GM03348 (cell line): Measurements from ENCODE around the gene ADAM19.
"Not testable (repeated sequence)": the region's sequence is repeated elsewhere in the genome, so short reads cannot be mapped to it uniquely, and the experiment has no call there.

Experiments
- DNase-seq: peaks from one replicate; pipeline ENCODE4 v3.0.0; 2012; ENCODE audit warnings: low spot score

Gene ADAM19

DNA sequence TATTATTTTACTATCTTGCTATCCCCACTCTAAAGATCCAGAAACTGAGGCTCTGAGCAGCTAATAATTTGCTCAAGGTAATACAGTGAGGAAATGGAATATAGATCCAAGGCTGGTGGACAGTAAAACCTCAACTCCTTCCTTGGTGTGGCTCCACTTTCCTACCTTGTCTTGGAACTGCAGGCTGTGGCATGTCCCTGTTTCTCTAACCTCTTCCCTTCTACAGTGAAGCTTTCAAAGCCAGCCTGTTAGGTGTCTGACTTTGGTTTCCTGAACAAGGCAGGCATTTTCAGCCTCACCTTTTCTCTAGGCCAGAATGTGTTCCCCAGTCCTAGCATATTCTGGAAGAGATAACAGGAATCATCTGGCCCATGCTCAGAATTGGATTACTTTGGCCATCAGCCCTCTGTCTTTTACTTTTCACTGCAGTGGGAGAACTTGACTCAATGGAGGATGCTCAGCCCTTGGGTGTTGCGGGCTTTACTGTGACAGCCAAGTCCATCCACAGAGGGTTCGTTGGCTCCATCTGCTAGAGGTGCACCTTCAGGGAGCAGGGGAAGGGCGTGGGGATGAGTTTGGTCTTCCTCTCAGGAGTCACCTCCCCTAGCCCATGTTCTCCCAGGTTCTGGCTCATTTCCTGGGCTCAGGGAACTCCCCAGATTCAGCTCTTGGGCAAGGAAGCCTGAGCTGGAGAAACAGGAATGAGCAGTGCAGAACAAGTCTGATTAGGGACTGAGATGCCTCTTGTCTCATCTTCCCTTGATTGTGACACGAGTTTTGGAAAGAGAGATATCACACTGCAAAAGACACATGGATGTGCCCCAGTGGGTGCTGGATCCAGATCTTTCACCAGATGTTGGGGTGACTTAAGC lies 114.4 kb downstream of the ADAM19 start:
- no peak for DNase-seq

GRCh38 chr5:157459715-157460599 lies 115.6 kb downstream of the ADAM19 start, which contains the start of gene NIPAL4:
NIPAL4 (plus strand) TSS chr5:157460213; CDS start chr5:157460321, 108 bp downstream.
- DNase-seq = peak; percentile 44

DNA sequence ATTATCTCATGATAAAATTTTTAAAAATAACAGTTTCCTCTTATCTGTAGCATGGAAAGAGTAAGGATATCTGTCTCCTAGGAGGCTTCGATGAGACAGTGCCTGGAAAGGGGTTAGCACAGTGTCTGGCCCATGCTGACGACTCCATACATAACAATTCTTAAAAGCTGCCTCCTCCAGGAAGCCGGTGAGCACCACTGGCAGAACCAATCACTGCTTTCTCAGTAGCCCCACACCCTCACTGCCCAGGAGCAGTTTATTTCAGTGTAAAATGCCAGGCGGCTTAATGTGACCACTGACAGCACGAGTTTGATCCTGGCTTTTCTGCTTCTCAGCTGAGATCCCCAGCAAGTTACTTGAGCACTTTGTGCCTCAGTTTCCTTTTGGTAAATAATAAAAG lies 116.7 kb downstream of the ADAM19 start:
- DNase-seq = no peak

DNA sequence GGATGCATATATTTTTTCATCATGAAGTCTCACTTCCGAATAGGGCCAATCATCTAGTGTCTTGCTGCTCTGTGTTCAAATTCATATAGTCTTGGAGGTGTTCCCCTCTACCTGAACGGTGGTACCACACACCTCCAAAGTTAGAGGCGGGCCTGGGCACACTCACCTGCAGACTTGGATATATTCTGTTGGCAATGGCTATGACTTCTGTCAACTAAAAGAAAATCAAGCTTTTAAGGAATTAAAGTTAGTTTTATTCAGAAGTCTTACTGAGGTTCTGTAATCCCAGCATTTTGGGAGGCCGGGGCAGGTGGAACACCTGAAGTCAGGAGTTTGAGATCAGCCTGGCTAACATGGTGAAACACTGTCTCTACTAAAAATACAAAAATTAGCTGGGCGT lies 118.2 kb downstream of the ADAM19 start:
- no peak for DNase-seq

DNA sequence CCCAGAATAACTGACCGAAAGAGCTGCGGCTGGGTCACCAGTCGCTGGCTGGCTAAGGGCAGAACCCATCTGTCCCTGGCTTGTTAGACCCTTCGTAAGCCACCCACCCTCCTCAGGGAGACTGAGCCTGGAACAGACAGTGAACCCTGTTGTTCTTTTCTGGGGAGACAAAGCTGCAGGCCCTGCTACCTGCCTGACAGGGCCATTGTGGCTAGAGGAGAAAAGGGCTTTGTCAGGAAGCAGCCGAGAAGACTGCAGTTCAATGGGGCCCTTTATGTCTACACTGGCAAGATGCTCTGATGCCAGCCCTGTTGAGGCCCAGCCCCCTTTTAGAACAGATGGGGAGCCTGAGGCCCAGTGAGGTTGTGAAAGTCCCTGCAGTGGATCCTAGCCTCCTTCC lies 119.3 kb downstream of the ADAM19 start:
- DNase-seq = no peak

GRCh38 chr5:157455057-157455456 lies 120.5 kb downstream of the ADAM19 start:
- DNase-seq = no peak

- DNase-seq = no peak
Observed at GRCh38 chr5:157454273-157454672, 121.3 kb downstream of the ADAM19 start.

GRCh38 chr5:157451806-157452205 lies 123.8 kb downstream of the ADAM19 start:
- no peak for DNase-seq

- no peak for DNase-seq
Observed at GRCh38 chr5:157450024-157450423, 125.6 kb downstream of the ADAM19 start.

- DNase-seq = peak; percentile 37
Observed at GRCh38 chr5:157449011-157449723, 126.4 kb downstream of the ADAM19 start.

DNA sequence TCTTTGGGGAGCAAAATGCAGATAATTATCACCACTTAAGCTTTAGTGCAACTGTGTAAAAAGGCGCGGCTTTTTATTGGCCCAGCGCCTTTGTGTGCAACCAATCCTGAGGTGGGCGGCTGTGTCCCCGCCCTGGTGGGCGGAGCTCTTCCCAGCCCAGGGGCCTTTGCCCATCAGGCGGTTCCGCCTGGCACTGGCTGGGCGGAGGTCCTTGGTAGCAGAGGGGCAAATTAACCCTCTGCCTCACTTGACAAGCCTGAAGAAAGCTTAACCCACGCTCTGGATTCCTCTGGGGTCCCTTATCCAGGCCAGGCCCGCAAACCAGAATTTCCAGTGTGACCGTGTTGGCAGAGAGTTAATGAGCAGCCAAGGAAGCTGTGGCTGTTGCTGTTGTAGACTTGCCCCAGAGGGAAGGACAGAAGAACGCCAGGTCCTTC lies 128.4 kb downstream of the ADAM19 start:
- DNase-seq = no peak

DNA sequence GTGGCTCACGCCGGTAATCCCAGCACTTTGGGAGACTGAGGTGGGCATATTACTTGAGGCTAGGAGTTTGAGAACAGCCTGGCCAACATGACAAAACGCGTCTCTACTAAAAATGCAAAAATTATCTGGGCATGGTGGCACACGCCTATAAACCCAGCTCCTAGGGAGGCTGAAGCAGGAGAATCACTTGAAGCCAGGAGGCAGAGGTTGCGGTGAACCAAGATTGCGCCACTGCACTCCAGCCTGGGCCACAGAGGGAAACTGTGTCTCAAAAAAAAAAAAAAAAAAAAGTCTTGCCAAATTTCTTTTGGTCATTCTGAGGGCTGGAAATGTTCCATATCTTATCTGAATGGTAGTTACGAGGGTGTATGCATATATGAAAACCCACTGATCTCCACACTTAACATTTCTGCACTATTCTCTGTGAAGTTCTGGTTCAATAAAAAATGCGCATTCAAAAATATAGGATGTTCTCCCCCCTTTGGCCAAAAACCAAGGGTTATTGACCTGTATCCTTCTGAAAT lies 129.1 kb downstream of the ADAM19 start:
- no peak for DNase-seq

- DNase-seq = no peak
Observed at GRCh38 chr5:157445745-157446411, 129.7 kb downstream of the ADAM19 start.

- DNase-seq = no peak
Observed at GRCh38 chr5:157444224-157444623, 131.4 kb downstream of the ADAM19 start.

DNA sequence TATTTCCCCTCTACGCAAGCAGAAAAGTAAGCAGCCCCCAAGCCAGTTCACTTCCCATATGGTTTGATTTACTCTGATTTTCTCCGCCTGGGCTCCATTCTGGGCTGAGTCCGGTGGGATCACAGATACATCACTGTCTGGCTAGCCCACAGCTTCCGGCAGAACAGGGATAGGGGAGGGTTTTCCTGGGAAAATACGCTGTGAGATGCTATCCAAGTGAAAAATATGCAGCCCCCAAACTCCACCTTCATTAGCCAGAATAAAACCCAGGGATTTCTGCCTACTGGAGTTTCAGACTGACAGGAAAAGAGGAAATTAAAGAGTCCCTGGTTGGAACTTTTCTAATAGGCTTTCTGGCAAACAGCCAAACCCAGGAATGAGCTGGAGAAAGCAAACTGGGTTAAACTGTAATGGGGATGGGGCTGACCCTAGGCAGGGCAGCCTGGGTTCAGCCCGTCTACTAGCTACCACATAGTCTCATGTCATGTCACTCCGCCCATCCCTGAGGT lies 132.5 kb downstream of the ADAM19 start:
- DNase-seq = no peak

- DNase-seq = no peak
Observed at GRCh38 chr5:157434096-157434495, 141.5 kb downstream of the ADAM19 start.

- DNase-seq = peak; percentile 72
Observed at GRCh38 chr5:157431544-157432200, 143.9 kb downstream of the ADAM19 start.

DNA sequence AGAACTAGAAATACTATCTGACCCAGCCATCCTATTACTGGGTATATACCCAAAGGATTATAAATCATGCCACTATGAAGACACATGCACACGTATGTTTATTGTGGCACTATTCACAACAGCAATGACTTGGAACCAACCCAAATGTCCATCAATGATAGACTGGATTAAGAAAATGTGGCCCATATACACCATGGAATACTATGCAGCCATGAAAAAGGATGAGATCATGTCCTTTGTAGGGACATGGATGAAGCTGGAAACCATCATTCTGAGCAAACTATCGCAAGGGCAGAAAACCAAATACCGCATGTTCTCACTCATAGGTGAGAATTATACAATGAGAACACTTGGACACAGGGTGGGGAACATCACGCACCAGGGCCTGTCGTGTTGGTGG lies 145.7 kb downstream of the ADAM19 start:
- DNase-seq = not testable (repeated sequence)
